AG09309 (cell line): ENCODE data around the gene INSL3.

Experiments
- DNase-seq: peaks from one replicate; pipeline ENCODE4 v3.0.0-alpha.2; 2010; ENCODE audit warnings: low read depth
- H3K4me3 ChIP-seq: 2 replicates; pipeline ENCODE4 v1.5.1; 2011; ENCODE audit warnings: mild to moderate bottlenecking, low read depth, low read length, moderate library complexity; ENCODE audit not compliant: control insufficient read depth
- TF ChIP-seq, protein P1 (sequence below): IDR thresholded peaks from 2 replicates; pipeline ENCODE4 v1.5.1; 2011; ENCODE audit warnings: mild to moderate bottlenecking, low read depth, low read length, inconsistent platforms; ENCODE audit not compliant: insufficient read depth, control insufficient read depth; ENCODE audit errors: missing control alignments

Gene INSL3

DNA sequence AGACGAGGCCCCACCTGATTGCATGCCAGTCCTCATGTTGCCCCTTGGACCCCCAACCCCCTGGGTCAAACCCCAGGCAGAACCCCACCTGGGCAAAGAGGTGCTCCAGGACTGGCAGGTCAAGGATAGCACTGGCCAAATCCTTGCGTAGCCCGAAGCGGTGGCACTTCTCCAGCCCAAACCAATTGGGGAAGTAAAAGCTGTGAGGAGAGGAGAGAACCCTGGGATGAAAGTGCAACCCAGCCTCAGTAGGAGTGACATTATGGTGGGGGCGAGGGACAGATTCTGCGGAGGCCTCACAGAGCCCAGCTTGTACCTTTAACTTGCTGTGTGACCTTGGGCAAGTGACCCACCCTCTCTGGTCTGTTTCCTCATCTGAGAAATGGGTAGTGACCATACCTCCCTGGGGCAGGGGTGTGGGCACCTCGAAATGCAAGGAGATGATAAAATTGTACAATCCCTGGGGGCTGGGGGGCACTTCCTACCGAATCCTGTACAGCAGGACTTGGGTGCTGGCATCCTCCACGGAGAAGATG is 22.0 kb upstream of the INSL3 start:
- TF ChIP-seq, protein P1, sequence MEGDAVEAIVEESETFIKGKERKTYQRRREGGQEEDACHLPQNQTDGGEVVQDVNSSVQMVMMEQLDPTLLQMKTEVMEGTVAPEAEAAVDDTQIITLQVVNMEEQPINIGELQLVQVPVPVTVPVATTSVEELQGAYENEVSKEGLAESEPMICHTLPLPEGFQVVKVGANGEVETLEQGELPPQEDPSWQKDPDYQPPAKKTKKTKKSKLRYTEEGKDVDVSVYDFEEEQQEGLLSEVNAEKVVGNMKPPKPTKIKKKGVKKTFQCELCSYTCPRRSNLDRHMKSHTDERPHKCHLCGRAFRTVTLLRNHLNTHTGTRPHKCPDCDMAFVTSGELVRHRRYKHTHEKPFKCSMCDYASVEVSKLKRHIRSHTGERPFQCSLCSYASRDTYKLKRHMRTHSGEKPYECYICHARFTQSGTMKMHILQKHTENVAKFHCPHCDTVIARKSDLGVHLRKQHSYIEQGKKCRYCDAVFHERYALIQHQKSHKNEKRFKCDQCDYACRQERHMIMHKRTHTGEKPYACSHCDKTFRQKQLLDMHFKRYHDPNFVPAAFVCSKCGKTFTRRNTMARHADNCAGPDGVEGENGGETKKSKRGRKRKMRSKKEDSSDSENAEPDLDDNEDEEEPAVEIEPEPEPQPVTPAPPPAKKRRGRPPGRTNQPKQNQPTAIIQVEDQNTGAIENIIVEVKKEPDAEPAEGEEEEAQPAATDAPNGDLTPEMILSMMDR: no peak
- no peak overlapping the region for H3K4me3 ChIP-seq
- no peak for DNase-seq

DNA sequence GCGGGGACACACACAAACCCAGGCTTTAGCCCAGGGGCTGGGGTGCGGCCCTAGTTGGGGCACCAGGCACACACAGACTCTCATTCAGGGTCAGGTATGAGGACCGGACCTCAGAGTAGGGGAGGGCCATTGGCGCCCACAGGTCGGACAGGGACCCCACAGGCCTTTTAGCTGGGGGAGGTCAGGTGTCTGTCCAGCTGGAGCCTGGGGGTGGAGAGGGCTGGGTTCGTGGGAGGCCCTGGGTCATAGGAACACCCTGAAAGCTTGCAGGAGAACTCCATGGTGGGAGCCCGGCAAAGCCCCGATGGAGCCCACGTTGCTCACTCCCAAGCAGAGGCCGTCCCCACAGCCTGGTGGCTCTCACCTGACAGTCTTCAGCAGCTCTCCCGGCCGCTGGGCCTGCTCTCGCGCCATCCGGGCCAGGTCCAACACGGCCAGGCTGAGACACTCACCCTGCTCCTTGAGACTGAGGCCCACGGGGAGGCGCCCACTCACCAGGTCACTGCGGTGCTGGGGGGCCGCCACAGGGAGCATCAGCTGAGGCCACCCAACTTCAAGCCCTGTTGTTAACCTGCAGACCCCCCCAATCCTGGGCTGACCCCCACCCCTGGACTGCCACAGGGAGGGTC is 21.5 kb upstream of the INSL3 start:
- peak overlapping the region; percentile 13; the same call in 1 of the 2 replicates for H3K4me3 ChIP-seq
- TF ChIP-seq, protein P1: no peak
- no peak for DNase-seq

DNA sequence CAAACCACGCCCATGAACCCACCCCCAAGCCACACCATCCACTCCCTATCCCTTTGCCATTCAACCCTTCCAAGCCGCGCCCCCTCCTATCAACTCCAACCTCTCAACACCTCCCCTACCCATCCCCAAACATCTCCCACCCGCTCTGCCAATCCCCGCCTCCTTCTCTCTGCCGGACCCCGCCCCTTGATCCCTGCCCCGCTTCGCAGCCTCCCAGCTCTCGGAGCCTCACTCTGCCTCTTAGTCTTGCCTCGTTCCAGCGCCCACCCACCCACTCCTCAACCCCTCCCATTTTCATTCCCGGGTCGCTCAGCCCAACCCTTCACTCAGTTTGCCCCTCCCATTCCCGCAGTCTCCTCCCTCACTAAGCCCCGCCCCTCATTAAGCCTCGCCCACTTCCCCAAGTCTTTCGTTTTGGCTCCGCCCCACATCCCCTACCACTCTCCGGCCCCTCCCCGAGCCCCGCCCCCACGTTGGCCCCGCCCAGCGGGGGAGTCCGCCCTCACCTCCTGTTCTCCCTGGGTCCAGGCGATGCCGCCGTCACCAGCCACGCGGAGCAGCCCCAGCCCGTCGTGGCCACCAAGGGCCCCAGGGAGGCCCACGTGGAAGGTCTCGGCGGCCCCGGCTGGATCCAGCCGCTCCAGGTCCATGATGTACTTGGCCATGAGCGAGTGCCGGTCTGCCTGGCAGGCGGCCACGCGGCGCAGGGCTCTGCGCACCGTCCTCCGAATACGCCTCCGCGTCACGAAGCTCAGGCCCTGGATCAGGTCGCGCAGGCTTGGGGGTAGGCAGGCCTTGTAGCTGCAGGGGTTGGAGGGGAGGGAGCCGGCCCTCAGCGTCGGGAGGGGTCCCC is 20.7 kb upstream of the INSL3 start:
- peak overlapping the region; percentile 13; the same call in 1 of the 2 replicates for H3K4me3 ChIP-seq
- no peak for DNase-seq
- TF ChIP-seq, protein P1: no peak

DNA sequence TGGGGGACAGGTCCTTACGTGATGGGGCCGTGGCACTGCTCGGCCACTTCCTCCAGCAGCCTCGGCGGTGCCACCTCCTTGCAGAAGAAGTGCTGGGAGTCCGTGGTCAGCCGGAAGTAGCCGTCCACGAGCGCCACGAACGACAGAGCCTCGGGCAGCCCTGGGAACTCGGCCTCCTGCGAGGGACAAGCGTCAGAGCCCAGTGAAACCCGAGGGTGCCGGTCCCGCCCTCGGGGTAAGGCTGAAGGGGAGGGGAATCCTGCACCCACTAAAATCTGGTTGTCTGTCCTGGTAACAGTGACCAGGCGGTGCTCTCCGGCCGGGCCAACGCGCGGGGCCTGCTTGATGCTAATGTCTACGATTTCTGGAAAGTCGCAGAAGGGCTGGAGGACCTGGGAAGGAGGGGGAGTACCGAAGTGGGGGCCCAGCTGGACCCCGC is 20.1 kb upstream of the INSL3 start:
- TF ChIP-seq, protein P1: no peak
- no peak for DNase-seq
- H3K4me3 ChIP-seq: no peak overlapping the region

DNA sequence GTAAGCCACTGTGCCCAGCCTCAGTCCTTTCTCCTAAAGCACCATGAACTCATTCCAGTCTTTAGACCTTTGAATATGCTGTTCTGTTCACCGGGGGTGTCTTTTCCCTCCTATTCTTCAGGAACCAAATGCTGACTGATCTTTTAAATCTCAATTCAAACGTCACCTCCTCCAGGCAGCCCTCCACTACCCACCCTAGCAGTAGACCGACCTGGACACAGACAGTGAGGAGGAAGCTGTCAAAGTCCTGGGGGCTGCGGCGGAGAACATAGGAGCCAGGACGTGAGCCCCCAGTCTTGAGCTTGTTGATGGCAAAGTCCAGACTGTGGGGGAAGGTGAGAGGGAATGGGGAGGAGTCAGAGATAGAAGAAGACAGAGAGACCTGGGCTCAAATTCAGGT is 18.7 kb upstream of the INSL3 start:
- TF ChIP-seq, protein P1: no peak
- no peak overlapping the region for H3K4me3 ChIP-seq
- no peak for DNase-seq

DNA sequence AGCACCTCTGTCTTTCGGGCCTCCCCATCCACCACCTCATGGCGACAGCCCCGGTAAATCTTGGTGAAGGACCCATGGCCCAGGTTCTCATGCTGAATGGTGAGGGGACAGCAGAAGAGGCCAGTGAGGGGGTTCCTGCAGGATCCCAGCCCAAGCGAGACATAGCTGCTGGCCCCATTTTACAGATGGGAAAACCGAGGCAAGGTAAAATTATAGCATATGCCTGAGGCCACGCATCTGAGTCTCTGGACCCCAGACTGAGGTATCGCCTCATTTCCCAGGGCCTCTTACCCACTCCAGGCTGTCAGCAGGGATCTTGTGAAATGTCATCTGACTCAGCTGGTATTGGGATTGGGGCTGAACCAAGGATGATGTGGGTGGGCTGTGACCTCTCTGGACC is 16.7 kb upstream of the INSL3 start:
- TF ChIP-seq, protein P1: no peak
- H3K4me3 ChIP-seq: no peak overlapping the region
- no peak for DNase-seq
